Activated CD4-positive, alpha-beta T cell treated with anti-CD3 and anti-CD28 coated beads, Interleukin-2, Interleukin-4, amounts not matched to agents 100 ng/mL and 50 ng/mL, durations not matched to agents 16 hours and 8 hours (primary cell): Measurements from ENCODE around the gene CACTIN.

Experiments
- DNase-seq: peaks from one replicate; pipeline ENCODE4 v3.0.0-alpha.2; 2020; ENCODE audit warnings: low spot score

Gene CACTIN

GRCh38 chr19:3627351-3627723 lies 747 bp upstream of the CACTIN start:
- no peak for DNase-seq

- no peak for DNase-seq
These were observed 556 bp downstream of the CACTIN start for GRCh38 chr19:3625996-3626472.

DNA sequence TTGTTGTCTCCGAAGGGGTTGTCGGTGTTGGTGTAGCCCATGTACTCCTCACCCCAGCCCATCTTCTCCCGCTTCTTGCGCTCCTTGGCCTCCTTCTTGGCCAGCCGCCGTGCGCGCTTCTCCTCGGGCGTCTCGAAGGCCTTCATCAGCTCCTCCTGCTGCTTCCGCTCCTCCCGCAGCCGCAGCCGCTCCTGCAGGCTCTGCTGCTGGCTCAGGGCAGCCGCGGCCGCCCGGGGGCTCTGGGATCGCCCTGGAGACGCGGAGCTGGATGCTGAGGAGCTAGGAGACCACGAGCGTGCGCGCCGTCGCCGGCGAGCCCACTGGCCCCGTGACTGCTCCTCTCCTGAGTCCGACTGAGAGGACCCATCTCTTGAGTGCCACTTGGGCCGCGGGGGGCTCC lies 2.9 kb downstream of the CACTIN start:
- no peak for DNase-seq

- no peak for DNase-seq
These were observed 4.4 kb downstream of the CACTIN start for GRCh38 chr19:3622224-3622623.

DNA sequence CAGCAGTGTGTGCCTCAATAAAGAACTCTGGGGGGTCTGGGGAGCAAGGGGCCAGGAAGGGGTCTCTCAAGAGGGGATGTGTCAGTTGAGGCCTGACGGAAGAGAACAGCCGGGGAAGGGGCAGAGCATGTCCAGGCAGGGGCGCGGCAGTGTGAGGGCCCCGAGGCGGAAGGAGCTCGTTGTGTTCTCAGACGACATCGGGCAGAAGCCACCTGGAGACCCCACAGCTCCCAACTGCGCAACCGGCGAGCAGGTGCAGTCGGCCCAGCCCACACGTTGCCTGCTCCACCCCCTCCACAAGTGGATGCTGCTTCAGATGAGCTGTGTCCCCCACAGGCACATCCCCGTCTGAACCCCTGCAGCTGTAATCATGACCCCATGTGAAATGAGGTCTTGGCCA lies 4.9 kb downstream of the CACTIN start:
- no peak for DNase-seq

DNA sequence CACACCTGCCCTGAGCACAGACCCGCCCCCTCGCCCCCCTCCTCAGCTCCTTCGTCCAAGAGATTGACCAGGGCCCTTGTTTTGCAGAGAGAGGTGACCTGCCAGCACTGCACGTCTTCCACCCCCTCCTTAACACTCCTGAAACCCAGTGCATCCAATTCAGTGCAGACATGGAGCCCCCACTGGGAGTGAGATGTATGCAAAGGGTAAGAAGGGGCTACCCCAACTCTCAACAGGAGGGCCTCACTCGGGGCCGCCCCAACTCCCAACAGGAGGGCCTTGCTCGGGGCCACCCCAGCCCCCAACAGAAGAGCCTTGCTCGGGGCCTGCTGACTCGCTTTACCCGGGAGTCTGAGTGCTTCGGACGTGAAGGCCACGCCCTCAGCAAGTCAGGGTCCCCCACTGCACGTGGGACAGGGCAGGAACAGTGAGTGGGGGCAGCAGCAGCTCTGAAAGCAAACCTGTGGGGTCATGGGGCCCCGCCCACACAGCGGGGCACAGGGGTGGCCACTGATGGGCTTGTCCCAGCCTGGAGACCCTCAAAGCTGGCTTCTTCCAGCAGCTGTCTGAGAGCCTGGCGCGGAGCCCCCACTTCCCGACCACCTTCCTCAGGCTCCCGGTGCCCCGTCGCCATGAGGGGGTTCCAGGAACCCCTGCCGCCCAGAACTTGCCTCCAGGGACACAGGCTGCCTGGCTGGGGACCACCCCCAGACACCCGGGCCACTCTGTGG lies 5.6 kb downstream of the CACTIN start:
- no peak for DNase-seq

- DNase-seq: no peak
These were observed 6.3 kb downstream of the CACTIN start for GRCh38 chr19:3620145-3620816.

DNA sequence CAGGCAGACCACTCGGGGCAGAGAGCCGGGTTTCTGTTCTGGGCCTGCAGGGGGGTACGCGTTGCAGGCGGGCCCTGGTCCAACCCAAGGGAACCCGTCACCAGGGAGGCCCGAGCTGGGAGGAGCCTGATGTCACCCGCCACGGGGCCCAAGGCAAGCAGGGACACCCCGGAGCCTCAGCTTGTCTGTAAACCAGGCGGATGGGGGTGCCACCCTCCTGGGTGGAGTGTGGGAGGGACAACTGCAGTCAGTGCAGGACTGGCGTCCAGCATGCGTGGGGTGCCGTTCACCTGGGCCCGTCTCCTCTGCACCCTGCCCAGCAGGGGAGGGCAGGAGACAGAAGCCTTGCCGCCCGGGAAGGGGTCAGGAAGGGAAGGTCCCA lies 7.0 kb downstream of the CACTIN start:
- DNase-seq: no peak

GRCh38 chr19:3618811-3619630 lies 7.6 kb downstream of the CACTIN start:
- no peak for DNase-seq

DNA sequence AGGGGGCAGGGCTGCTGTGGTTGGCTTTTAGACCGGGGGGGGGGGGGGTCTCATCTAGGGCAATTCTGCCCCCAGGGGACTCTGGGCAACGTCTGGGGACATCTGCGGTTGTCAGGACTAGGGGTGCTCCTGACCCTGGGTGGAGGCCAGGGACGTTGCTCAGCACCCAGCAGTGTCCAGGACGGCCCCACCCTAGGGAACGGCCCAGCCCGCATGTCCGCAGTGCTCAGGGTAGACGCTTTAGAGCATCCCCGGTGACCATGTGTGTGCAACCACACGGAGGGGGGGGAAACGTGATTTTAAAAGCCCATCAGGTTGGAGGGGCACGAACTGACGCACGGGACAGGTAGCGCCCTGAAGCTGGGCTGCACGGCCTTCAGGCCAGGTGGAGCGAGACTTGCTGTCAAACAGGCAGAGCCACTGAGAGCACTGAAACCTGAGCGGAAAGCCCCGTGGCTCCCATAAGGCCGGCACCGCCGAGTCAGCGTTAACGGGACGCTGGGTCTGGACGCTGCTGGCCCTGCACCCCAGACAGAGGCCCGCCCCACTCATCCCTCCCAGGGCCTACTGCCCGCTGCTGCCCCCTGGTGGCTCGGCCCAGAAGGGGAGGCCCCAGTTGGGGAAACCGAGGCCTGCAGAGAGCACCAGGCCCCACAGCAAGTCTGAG lies 8.3 kb downstream of the CACTIN start:
- no peak for DNase-seq

DNA sequence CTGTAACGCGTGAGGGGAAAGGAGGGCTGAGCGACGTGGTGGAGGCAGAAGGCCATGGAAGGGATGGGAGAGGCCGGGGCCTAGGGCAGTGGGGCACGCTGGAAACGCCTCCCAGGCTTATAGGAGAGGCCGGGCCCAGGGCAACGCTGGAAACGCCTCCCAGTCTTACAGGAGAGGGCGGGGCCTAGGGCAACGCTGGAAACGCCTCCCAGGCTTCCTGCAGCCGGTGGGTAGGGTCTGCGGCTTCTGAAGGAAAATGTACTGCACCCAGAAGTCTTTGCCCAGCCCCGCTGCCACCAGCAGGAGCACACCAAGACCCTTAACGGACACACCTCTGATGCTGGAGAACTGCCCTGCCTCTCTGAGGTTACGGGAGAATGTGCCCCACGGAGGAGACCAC lies 9.1 kb downstream of the CACTIN start:
- DNase-seq: no peak

- no peak for DNase-seq
These were observed 11.0 kb downstream of the CACTIN start for GRCh38 chr19:3615524-3616135.

- no peak for DNase-seq
These were observed 11.6 kb downstream of the CACTIN start for GRCh38 chr19:3614858-3615505.

GRCh38 chr19:3613818-3614661 lies 12.6 kb downstream of the CACTIN start:
- DNase-seq: no peak

DNA sequence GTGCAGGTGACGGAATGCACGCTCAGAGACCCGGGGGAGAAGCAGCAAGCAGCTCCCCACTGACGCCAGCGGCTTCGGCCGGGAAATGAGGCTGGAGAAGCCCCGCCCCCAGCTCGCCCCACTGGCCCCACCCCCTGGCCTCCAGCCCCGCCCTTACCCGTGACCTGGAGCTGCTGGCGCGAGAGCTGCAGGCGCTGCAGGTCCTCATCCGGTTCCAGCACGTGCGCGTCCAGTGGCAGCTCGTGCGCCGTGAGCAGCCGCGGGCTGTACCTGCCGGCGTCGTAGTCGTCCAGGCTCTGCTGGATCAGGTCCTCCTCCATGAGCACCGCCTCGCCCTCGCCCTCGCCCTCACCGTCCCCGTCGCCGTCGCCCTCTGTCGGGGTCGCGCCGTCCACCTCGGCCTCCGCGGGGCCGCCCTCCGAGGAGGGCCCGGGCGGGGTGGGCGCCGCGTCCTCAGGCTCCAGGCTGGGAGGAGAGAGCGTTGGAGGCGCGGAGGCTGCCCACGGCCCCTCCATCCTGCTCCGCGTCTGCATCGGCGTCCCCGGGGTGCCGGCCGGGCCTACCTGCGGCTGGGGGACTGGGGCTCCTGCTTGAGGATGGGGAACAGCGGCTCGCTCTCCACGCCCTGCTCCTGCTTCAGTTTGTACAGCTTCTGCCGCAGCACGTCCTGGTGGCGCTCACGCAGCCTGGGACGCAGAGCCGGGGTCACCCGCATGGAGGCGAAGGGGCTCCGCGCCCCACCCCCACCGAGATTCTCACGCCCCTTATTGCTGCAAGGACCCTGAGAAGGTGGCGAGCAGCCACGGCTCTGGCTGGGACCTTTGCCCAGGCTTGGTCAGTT lies 13.5 kb downstream of the CACTIN start:
- no peak for DNase-seq

DNA sequence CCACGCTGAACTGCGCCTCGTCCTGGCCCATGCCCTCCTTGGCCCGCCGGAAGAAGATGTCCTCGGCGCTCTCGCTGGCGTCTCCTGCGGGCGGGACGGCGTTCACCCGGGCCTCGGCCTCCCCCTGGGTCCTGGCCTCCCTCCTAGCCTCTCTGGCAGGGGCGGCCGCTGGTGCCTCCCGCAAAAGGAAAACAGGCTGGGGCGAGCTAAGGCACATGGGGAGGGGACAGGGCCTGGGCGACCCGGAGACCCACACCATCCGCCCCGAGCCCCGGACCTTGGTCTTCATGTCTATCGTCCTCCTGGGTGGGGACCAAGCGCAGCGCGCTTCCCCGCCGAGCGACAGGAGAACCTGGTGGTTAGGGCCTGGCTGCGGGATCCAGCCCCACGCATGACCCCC lies 14.3 kb downstream of the CACTIN start:
- no peak for DNase-seq

DNA sequence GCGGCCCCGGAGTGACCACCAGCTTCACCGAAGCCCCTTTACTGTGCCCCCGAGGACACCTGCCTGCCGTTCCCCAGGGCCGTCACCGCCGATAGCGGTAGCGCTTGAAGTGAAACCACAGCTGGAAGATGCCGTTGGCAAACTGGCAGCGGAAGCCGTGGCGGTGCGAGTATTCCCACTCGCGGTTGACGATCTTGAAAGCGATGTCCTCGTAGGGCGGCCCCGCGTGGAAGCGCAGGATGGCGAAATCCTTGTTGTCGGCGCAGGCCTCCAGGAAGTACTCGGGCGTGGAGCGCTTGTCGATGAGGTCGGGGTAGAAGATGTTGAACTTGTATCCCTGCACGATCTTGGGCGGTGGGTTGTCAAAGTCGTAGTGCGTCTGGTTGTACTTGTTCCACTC lies 14.7 kb downstream of the CACTIN start:
- DNase-seq: no peak

DNA sequence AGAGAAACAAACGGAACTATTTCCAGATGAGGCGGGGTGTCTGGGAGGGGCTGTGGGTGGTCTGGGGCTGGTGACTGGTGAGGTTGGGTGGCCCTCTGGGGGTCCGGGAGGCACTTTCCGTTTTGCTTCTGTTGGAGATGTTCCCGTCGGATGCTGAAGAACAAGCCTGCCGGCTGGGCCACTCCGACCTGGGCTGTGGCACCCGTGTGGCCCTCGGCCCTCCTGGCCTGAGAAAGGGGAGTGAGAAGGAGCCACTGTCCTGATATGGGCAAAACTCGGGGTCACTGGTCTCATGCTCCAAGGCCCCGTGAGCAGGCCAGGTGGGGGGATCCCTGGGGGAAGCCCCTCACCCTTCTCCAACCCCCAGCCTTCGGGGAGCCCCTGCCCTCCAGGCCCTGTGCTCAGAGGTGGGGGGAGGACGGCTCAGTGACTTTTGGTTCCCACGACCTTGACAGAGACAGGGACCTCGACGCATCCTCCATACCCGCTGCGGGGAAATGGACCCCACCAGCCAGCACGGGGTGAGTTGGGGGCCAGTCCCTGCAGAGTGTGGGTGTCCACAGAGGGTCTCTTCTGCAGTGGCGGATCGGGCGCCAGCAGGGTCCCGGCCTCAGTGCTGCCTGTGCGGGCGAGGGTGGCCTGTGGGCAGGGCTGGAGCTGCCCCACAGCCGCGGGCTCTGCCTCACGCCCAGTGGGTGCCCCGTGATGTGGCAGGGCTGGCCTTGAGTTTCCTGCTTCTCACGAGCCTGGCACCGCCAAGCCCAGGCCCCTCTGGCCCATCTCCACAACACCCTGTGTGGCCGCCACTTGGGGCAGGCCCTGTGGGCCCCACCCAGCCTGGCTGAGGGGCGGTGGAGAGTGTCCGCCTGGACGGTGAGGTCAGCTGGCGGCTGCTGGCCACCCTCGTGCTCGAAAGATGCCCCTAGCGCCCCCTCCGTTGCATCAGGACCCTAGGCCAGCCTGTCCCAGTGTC lies 15.6 kb downstream of the CACTIN start:
- no peak for DNase-seq
